ENCODE data around the gene SRP54.

The SRP54 gene

GRCh38 chr14:34970665-34971064 lies 12.1 kb upstream of the SRP54 start:
- TF ChIP-seq CTCF (conservative IDR thresholded peaks at IDR 0.05), result no peak
- no peak overlapping the region for H3K27ac ChIP-seq

GRCh38 chr14:34971381-34971780 lies 11.4 kb upstream of the SRP54 start:
- no peak for TF ChIP-seq CTCF (conservative IDR thresholded peaks at IDR 0.05)
- H3K27ac ChIP-seq, result no peak overlapping the region

GRCh38 chr14:34971801-34972200 lies 11.0 kb upstream of the SRP54 start:
- TF ChIP-seq CTCF (conservative IDR thresholded peaks at IDR 0.05), result no peak
- no peak overlapping the region for H3K27ac ChIP-seq

GRCh38 chr14:34978444-34978843 lies 4.3 kb upstream of the SRP54 start:
- no peak for TF ChIP-seq CTCF (conservative IDR thresholded peaks at IDR 0.05)

GRCh38 chr14:34980337-34980900 lies 2.4 kb upstream of the SRP54 start:
- H3K27ac ChIP-seq, result peak overlapping the region; percentile 97
- TF ChIP-seq CTCF (conservative IDR thresholded peaks at IDR 0.05), result no peak

More at GRCh38 chr14:34978444-34978843, 4.3 kb upstream of the SRP54 start:
- no peak overlapping the region for H3K27ac ChIP-seq

GRCh38 chr14:34981743-34982420 lies 910 bp upstream of the SRP54 start:
- peak; percentile 30; the same call in 1 of the 2 replicates for TF ChIP-seq CTCF (conservative IDR thresholded peaks at IDR 0.05)
- H3K27ac ChIP-seq, result peak overlapping the region; percentile 97

GRCh38 chr14:34983148-34983760 lies 462 bp downstream of the SRP54 start:
- TF ChIP-seq CTCF (conservative IDR thresholded peaks at IDR 0.05), result no peak
- peak overlapping the region; percentile 97 for H3K27ac ChIP-seq
